ENCODE results near the gene HS3ST3B1. TPM values are rescaled to one million over a fixed set of nuclear protein-coding genes. Genes with fewer than 3 reads are reported as not detected.

HS3ST3B1 gene
- total RNA-seq, 1 donor, result 9.1 TPM

GRCh38 chr17:14334276-14334840, 33.5 kb downstream of the HS3ST3B1 start:
- no peak for TF ChIP-seq CTCF (IDR thresholded peaks at IDR 0.05; ENCODE audit: insufficient read depth, low read length)
- DNase-seq (ENCODE audit: low read depth), result peak; percentile 31
- H3K4me3 ChIP-seq (ENCODE audit: low read depth, low read length), result no peak overlapping the region

- no peak for TF ChIP-seq CTCF (IDR thresholded peaks at IDR 0.05; ENCODE audit: insufficient read depth, low read length)
- no peak for DNase-seq (ENCODE audit: low read depth)
- H3K4me3 ChIP-seq (ENCODE audit: low read depth, low read length), result no peak overlapping the region
Measured at GRCh38 chr17:14334919-14335318, 34.0 kb downstream of the HS3ST3B1 start.

GRCh38 chr17:14336418-14336817, 35.5 kb downstream of the HS3ST3B1 start:
- DNase-seq (ENCODE audit: low read depth), result no peak
- no peak for TF ChIP-seq CTCF (IDR thresholded peaks at IDR 0.05; ENCODE audit: insufficient read depth, low read length)
- H3K4me3 ChIP-seq (ENCODE audit: low read depth, low read length), result no peak overlapping the region

GRCh38 chr17:14337596-14338079, 36.8 kb downstream of the HS3ST3B1 start:
- H3K4me3 ChIP-seq (ENCODE audit: low read depth, low read length), result no peak overlapping the region
- no peak for DNase-seq (ENCODE audit: low read depth)
- TF ChIP-seq CTCF (IDR thresholded peaks at IDR 0.05; ENCODE audit: insufficient read depth, low read length), result no peak

- DNase-seq (ENCODE audit: low read depth), result peak; percentile 21
- no peak for TF ChIP-seq CTCF (IDR thresholded peaks at IDR 0.05; ENCODE audit: insufficient read depth, low read length)
Measured at GRCh38 chr17:14340857-14341754, 40.2 kb downstream of the HS3ST3B1 start.

GRCh38 chr17:14341866-14342265, 41.0 kb downstream of the HS3ST3B1 start:
- peak; percentile 56 for DNase-seq (ENCODE audit: low read depth)
- no peak for TF ChIP-seq CTCF (IDR thresholded peaks at IDR 0.05; ENCODE audit: insufficient read depth, low read length)
- no peak overlapping the region for H3K4me3 ChIP-seq (ENCODE audit: low read depth, low read length)

More at GRCh38 chr17:14340857-14341754, 40.2 kb downstream of the HS3ST3B1 start:
- H3K4me3 ChIP-seq (ENCODE audit: low read depth, low read length), result no peak overlapping the region
